Measurements from ENCODE around the gene ABRAXAS1.

Gene ABRAXAS1

GRCh38 chr4:83436680-83437079, 48.2 kb downstream of the ABRAXAS1 start:
- no peak for DNase-seq (ENCODE audit: low read depth in 1 of 2, low spot score in 1 of 2)
- in situ Hi-C loops (cut with HindIII; ENCODE audit: low pct_unique_long_range_greater_than_20kb, low sequenced_read_pairs) = no loop called here
- TF ChIP-seq JUND (IDR thresholded peaks at IDR 0.05; ENCODE audit: low read depth) = no peak

- TF ChIP-seq JUND (IDR thresholded peaks at IDR 0.05; ENCODE audit: low read depth) = no peak
- in situ Hi-C loops (cut with HindIII; ENCODE audit: low pct_unique_long_range_greater_than_20kb, low sequenced_read_pairs) = no loop called here
- DNase-seq (ENCODE audit: low read depth in 1 of 2, low spot score in 1 of 2) = no peak
Measured at GRCh38 chr4:83431200-83431599, 53.7 kb downstream of the ABRAXAS1 start.

- no peak for TF ChIP-seq JUND (IDR thresholded peaks at IDR 0.05; ENCODE audit: low read depth)
- in situ Hi-C loops (cut with HindIII; ENCODE audit: low pct_unique_long_range_greater_than_20kb, low sequenced_read_pairs) = no loop called here
- DNase-seq (ENCODE audit: low read depth in 1 of 2, low spot score in 1 of 2) = no peak
Measured at GRCh38 chr4:83418211-83418610, 66.7 kb downstream of the ABRAXAS1 start.

GRCh38 chr4:83417566-83417965, 67.3 kb downstream of the ABRAXAS1 start:
- in situ Hi-C loops (cut with HindIII; ENCODE audit: low pct_unique_long_range_greater_than_20kb, low sequenced_read_pairs) = no loop called here
- no peak for DNase-seq (ENCODE audit: low read depth in 1 of 2, low spot score in 1 of 2)
- TF ChIP-seq JUND (IDR thresholded peaks at IDR 0.05; ENCODE audit: low read depth) = no peak

GRCh38 chr4:83413676-83414075, 71.2 kb downstream of the ABRAXAS1 start:
- no peak for DNase-seq (ENCODE audit: low read depth in 1 of 2, low spot score in 1 of 2)
- in situ Hi-C loops (cut with HindIII; ENCODE audit: low pct_unique_long_range_greater_than_20kb, low sequenced_read_pairs) = no loop called here
- no peak for TF ChIP-seq JUND (IDR thresholded peaks at IDR 0.05; ENCODE audit: low read depth)

Measured in T47D (cell line).